ENCODE data around the gene ZBTB46.

ZBTB46 gene

DNA sequence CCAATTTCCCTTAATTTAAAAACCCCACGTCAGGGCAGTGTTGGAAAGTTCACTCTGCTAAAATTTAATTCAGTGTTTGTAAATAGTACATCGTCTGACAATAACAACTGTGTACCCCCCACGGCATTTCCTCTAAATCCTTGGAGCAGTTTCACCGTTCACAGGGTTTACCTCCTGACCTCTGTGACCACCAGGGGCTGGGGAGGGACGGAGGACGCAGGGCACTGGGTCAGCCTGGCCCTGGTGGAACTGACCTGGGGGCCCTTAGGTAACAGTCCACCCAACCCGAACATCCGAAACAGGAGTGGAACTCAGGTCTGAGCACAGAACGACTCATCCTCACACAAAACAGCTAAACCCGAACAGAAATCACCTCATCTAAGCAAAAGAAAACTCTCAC lies 2.1 kb downstream of the ZBTB46 start:
- H2BK12ac ChIP-seq (ENCODE audit: low read length), result no peak overlapping the region
- H4K91ac ChIP-seq (ENCODE audit: low read depth, low read length), result no peak overlapping the region
- no peak overlapping the region for H3K23ac ChIP-seq (ENCODE audit: low read length)
- H3K4me3 ChIP-seq (ENCODE audit: low read depth, low read length), result no peak overlapping the region
- no peak for DNase-seq
- H2AFZ ChIP-seq (ENCODE audit: insufficient read depth, low read length, poor library complexity), result no peak overlapping the region
- no peak overlapping the region for H3K14ac ChIP-seq (ENCODE audit: low read length)
- H3K36me3 ChIP-seq (ENCODE audit: control insufficient read depth in 1 of 2, insufficient read depth in 2 of 2, low read length in 2 of 2), result no peaks in the 10 kb centered on the region
- H3K18ac ChIP-seq (ENCODE audit: low read length), result no peak overlapping the region
- H4K8ac ChIP-seq (ENCODE audit: low read depth, low read length), result no peak overlapping the region
- H3K79me2 ChIP-seq (ENCODE audit: control insufficient read depth, insufficient read depth, low read length, poor library complexity), result peaks cover 8% of the 10 kb centered on the region
- peaks cover 17 to 24% of the 10 kb centered on the region in 2 experiments for H3K4me1 ChIP-seq (ENCODE audit: control insufficient read depth in 1 of 2, insufficient read depth in 2 of 2, low read length in 2 of 2)
- no peaks in the 10 kb centered on the region for H3K9me3 ChIP-seq (ENCODE audit: insufficient read depth, low read depth, low read length)
- no peak overlapping the region for H2BK120ac ChIP-seq (ENCODE audit: insufficient read depth, low read length, poor library complexity)
- no peak overlapping the region for H2BK5ac ChIP-seq (ENCODE audit: low read depth, low read length, poor library complexity)
- no peak overlapping the region for H3K4ac ChIP-seq (ENCODE audit: low read depth, low read length)
- no peak overlapping the region for H3K27ac ChIP-seq (ENCODE audit: low read depth, low read length)
- H4K12ac ChIP-seq (ENCODE audit: low read depth, low read length), result no peak overlapping the region
- peak overlapping the region; percentile 75 for H3K4me2 ChIP-seq (ENCODE audit: low read length)
- peaks cover 13% of the 10 kb centered on the region for H3K79me1 ChIP-seq (ENCODE audit: low read length)
- WGBS (ENCODE audit: extremely low coverage, insufficient coverage, insufficient read length), result no CpG with 5 or more reads among the region's 10 CpGs
- H3K27me3 ChIP-seq (ENCODE audit: insufficient read depth, low read length), result peaks cover 5% of the 10 kb centered on the region
- no peak overlapping the region for H2AK5ac ChIP-seq (ENCODE audit: low read length)
- no peak overlapping the region for H3K9ac ChIP-seq (ENCODE audit: low read length)

DNA sequence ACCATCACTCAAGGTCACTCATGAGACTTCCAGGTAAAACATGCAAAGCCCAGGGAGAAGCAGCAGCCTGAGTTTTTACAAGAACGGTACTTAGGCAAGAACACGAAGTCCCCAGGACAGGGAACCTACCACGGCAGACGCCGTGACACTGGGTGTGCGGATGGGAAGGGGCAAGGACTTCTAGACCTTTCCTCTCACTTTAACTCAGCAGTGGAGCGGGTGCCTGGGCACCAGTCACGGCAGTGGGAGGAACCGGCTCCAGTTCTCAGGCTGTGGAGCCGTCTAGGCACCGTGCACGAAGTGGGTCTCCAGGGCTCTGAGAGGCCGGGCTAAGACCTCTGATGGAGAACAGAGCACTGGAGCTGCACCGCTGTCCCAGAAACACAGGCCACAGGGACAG lies 2.5 kb downstream of the ZBTB46 start:
- no peak overlapping the region for H2BK120ac ChIP-seq (ENCODE audit: insufficient read depth, low read length, poor library complexity)
- no peak overlapping the region for H3K4me2 ChIP-seq (ENCODE audit: low read length)

DNA sequence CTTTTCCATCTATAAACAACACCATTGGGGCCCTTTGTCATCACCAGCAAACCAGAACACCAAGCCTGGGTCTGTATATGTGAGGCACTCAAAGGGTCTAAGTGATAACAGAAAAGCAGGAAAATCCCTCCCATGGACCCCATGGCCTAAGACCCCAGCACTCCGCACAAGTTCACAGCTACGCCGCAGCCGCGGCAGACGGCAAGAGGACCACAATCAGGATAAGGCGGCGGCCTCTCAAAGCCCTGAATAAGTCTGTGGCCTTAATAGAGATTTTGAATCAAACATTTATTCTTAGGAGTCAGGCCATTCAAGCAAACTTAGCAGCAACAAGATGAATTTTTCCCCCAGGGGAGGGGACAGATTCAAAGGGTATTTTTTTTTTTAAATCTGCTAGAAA lies 2.9 kb downstream of the ZBTB46 start:
- Histone ChIP-seq H2AK5ac (ENCODE audit: low read length) (no peak overlapping the region), H3K27ac (ENCODE audit: low read depth, low read length) (no peak overlapping the region), H3K14ac (ENCODE audit: low read length) (no peak overlapping the region), H2AFZ (ENCODE audit: insufficient read depth, low read length, poor library complexity) (no peak overlapping the region), H3K18ac (ENCODE audit: low read length) (no peak overlapping the region), H4K8ac (ENCODE audit: low read depth, low read length) (no peak overlapping the region), H3K4ac (ENCODE audit: low read depth, low read length) (peak overlapping the region; percentile 47), H2BK5ac (ENCODE audit: low read depth, low read length, poor library complexity) (no peak overlapping the region), H4K12ac (ENCODE audit: low read depth, low read length) (no peak overlapping the region), H3K4me3 (ENCODE audit: low read depth, low read length) (no peak overlapping the region), H3K79me2 (ENCODE audit: control insufficient read depth, insufficient read depth, low read length, poor library complexity) (peaks cover 8% of the 10 kb centered on the region), H3K9ac (ENCODE audit: low read length) (no peak overlapping the region), H3K23ac (ENCODE audit: low read length) (no peak overlapping the region), H3K4me2 (ENCODE audit: low read length) (no peak overlapping the region), H3K36me3 (ENCODE audit: control insufficient read depth in 1 of 2, insufficient read depth in 2 of 2, low read length in 2 of 2) (no peaks in the 10 kb centered on the region), H3K9me3 (ENCODE audit: insufficient read depth, low read depth, low read length) (no peaks in the 10 kb centered on the region), H3K79me1 (ENCODE audit: low read length) (peaks cover 13% of the 10 kb centered on the region), H4K91ac (ENCODE audit: low read depth, low read length) (no peak overlapping the region), H2BK120ac (ENCODE audit: insufficient read depth, low read length, poor library complexity) (no peak overlapping the region), H2BK12ac (ENCODE audit: low read length) (no peak overlapping the region), H3K4me1 (ENCODE audit: control insufficient read depth in 1 of 2, insufficient read depth in 2 of 2, low read length in 2 of 2) (peaks cover 17 to 24% of the 10 kb centered on the region in 2 experiments), H3K27me3 (ENCODE audit: insufficient read depth, low read length) (peaks cover 5% of the 10 kb centered on the region)
- no peak for DNase-seq
- WGBS (ENCODE audit: extremely low coverage, insufficient coverage, insufficient read length), result no CpG with 5 or more reads among the region's 8 CpGs

More for the DNA sequence above, 2.5 kb downstream of the ZBTB46 start:
- H3K9ac ChIP-seq (ENCODE audit: low read length), result no peak overlapping the region
- no peak overlapping the region for H2AK5ac ChIP-seq (ENCODE audit: low read length)
- peaks cover 8% of the 10 kb centered on the region for H3K79me2 ChIP-seq (ENCODE audit: control insufficient read depth, insufficient read depth, low read length, poor library complexity)
- H3K23ac ChIP-seq (ENCODE audit: low read length), result no peak overlapping the region
- peaks cover 13% of the 10 kb centered on the region for H3K79me1 ChIP-seq (ENCODE audit: low read length)
- no peaks in the 10 kb centered on the region for H3K36me3 ChIP-seq (ENCODE audit: control insufficient read depth in 1 of 2, insufficient read depth in 2 of 2, low read length in 2 of 2)
- no peak overlapping the region for H4K8ac ChIP-seq (ENCODE audit: low read depth, low read length)
- H4K91ac ChIP-seq (ENCODE audit: low read depth, low read length), result no peak overlapping the region
- no peak for DNase-seq
- no peak overlapping the region for H2BK5ac ChIP-seq (ENCODE audit: low read depth, low read length, poor library complexity)
- H2AFZ ChIP-seq (ENCODE audit: insufficient read depth, low read length, poor library complexity), result no peak overlapping the region
- no peak overlapping the region for H3K14ac ChIP-seq (ENCODE audit: low read length)
- no peak overlapping the region for H4K12ac ChIP-seq (ENCODE audit: low read depth, low read length)
- no peak overlapping the region for H3K4me3 ChIP-seq (ENCODE audit: low read depth, low read length)
- H3K9me3 ChIP-seq (ENCODE audit: insufficient read depth, low read depth, low read length), result no peaks in the 10 kb centered on the region
- WGBS (ENCODE audit: extremely low coverage, insufficient coverage, insufficient read length), result no CpG with 5 or more reads among the region's 14 CpGs
- H3K27ac ChIP-seq (ENCODE audit: low read depth, low read length), result no peak overlapping the region
- H2BK12ac ChIP-seq (ENCODE audit: low read length), result no peak overlapping the region
- no peak overlapping the region for H3K4ac ChIP-seq (ENCODE audit: low read depth, low read length)
- peaks cover 5% of the 10 kb centered on the region for H3K27me3 ChIP-seq (ENCODE audit: insufficient read depth, low read length)
- H3K18ac ChIP-seq (ENCODE audit: low read length), result no peak overlapping the region
- H3K4me1 ChIP-seq (ENCODE audit: control insufficient read depth in 1 of 2, insufficient read depth in 2 of 2, low read length in 2 of 2), result peaks cover 17 to 24% of the 10 kb centered on the region in 2 experiments

GRCh38 chr20:63826753-63827152 lies 4.3 kb downstream of the ZBTB46 start:
- no peak for DNase-seq
- H4K8ac ChIP-seq (ENCODE audit: low read depth, low read length), result no peak overlapping the region
- H3K27me3 ChIP-seq (ENCODE audit: insufficient read depth, low read length), result peaks cover 5% of the 10 kb centered on the region
- H2BK12ac ChIP-seq (ENCODE audit: low read length), result no peak overlapping the region
- H3K9me3 ChIP-seq (ENCODE audit: insufficient read depth, low read depth, low read length), result peaks cover 1% of the 10 kb centered on the region
- H3K36me3 ChIP-seq (ENCODE audit: control insufficient read depth in 1 of 2, insufficient read depth in 2 of 2, low read length in 2 of 2), result peaks cover 3 to 6% of the 10 kb centered on the region in 2 experiments
- H3K79me1 ChIP-seq (ENCODE audit: low read length), result peaks cover 5% of the 10 kb centered on the region
- H3K9ac ChIP-seq (ENCODE audit: low read length), result no peak overlapping the region
- peak overlapping the region; percentile 19 for H3K4ac ChIP-seq (ENCODE audit: low read depth, low read length)
- H3K18ac ChIP-seq (ENCODE audit: low read length), result peak overlapping the region; percentile 3
- no peak overlapping the region for H3K4me3 ChIP-seq (ENCODE audit: low read depth, low read length)
- peaks cover 9 to 14% of the 10 kb centered on the region in 2 experiments for H3K4me1 ChIP-seq (ENCODE audit: control insufficient read depth in 1 of 2, insufficient read depth in 2 of 2, low read length in 2 of 2)
- no peak overlapping the region for H2AK5ac ChIP-seq (ENCODE audit: low read length)
- peaks cover 5% of the 10 kb centered on the region for H3K79me2 ChIP-seq (ENCODE audit: control insufficient read depth, insufficient read depth, low read length, poor library complexity)
- no peak overlapping the region for H2BK5ac ChIP-seq (ENCODE audit: low read depth, low read length, poor library complexity)
- no peak overlapping the region for H2AFZ ChIP-seq (ENCODE audit: insufficient read depth, low read length, poor library complexity)
- no peak overlapping the region for H4K91ac ChIP-seq (ENCODE audit: low read depth, low read length)
- no peak overlapping the region for H3K14ac ChIP-seq (ENCODE audit: low read length)
- H2BK120ac ChIP-seq (ENCODE audit: insufficient read depth, low read length, poor library complexity), result no peak overlapping the region
- H3K4me2 ChIP-seq (ENCODE audit: low read length), result no peak overlapping the region
- WGBS (ENCODE audit: extremely low coverage, insufficient coverage, insufficient read length), result no CpG with 5 or more reads among the region's 13 CpGs
- H3K23ac ChIP-seq (ENCODE audit: low read length), result no peak overlapping the region
- H3K27ac ChIP-seq (ENCODE audit: low read depth, low read length), result no peak overlapping the region
- no peak overlapping the region for H4K12ac ChIP-seq (ENCODE audit: low read depth, low read length)

All from trophoblast cell (in vitro differentiated cells and primary cell).